CD4-positive, alpha-beta memory T cell (primary cell): Measurements from ENCODE around the gene MCC. TPM values are rescaled to one million over a fixed set of nuclear protein-coding genes. Genes with fewer than 3 reads are reported as not detected.
A peak's percentile ranks its signal among the peaks of the same experiment; 100 is the strongest.

Experiments
- CTCF ChIA-PET: fragments of 350-600 bp; sonication (Branson Sonifier 250); formaldehyde crosslinking; loops from one replicate; lab custom pipeline; 2021; ENCODE audit warnings: inconsistent platforms; ENCODE audit not compliant: partially characterized antibody; lab: Charles Lee
- POLR2A ChIA-PET: fragments of 350-600 bp; sonication (Branson Sonifier 250); formaldehyde crosslinking; loops from one replicate; lab custom pipeline; 2021; ENCODE audit not compliant: partially characterized antibody; lab: Charles Lee
- DNase-seq, 5 donors: peaks; one replicate each; pipeline versions ENCODE4 v3.0.0 to v3.0.0-alpha.2; 2020 to 2022; ENCODE audit warnings: mixed read lengths in 1 of 5
- H3K27ac ChIP-seq: one replicate; pipeline ENCODE4 v1.7.0; 2013; ENCODE audit warnings: low read depth, low read length
- H3K27me3 ChIP-seq: 2 replicates; pipeline ENCODE4 v1.7.0; 2013; ENCODE audit warnings: mild to moderate bottlenecking, low read length, moderate library complexity; ENCODE audit not compliant: insufficient read depth
- H3K36me3 ChIP-seq: 2 replicates; pipeline ENCODE4 v1.7.0; 2013; ENCODE audit warnings: mild to moderate bottlenecking, low read length, moderate library complexity; ENCODE audit not compliant: insufficient read depth
- H3K4me1 ChIP-seq: 2 replicates; pipeline ENCODE4 v1.7.0; 2013; ENCODE audit warnings: mild to moderate bottlenecking, low read length, moderate library complexity; ENCODE audit not compliant: insufficient read depth
- H3K4me3 ChIP-seq, 2 donors: one replicate each; pipeline ENCODE4 v1.7.0; 2013; ENCODE audit warnings: low read length in 2 of 2, mild to moderate bottlenecking in 1 of 2
- H3K9me3 ChIP-seq, 2 donors: one replicate each; pipeline ENCODE4 v1.7.0; 2013; ENCODE audit warnings: low read length in 2 of 2, control low read depth in 1 of 2; ENCODE audit not compliant: control insufficient read depth in 1 of 2
- H3K27ac Mint-ChIP-seq, 7 donors: one replicate each; pipeline ENCODE4 v1.8.0; 2020 to 2021; ENCODE audit warnings: mixed read lengths in 7 of 7, mild to moderate bottlenecking in 6 of 7, inconsistent platforms in 3 of 7, moderate library complexity in 3 of 7
- H3K27me3 Mint-ChIP-seq, 2 donors: one replicate each; pipeline ENCODE4 v1.8.0; 2020 to 2021; ENCODE audit warnings: mixed read lengths in 2 of 2
- H3K36me3 Mint-ChIP-seq, 2 donors: one replicate each; pipeline ENCODE4 v1.8.0; 2020 to 2021; ENCODE audit warnings: mixed read lengths in 2 of 2, inconsistent platforms in 1 of 2, mild to moderate bottlenecking in 1 of 2
- H3K4me1 Mint-ChIP-seq, 4 donors: one replicate each; pipeline ENCODE4 v1.8.0; 2020 to 2021; ENCODE audit warnings: mixed read lengths in 4 of 4, mild to moderate bottlenecking in 1 of 4
- H3K4me3 Mint-ChIP-seq, 8 donors: one replicate each; pipeline ENCODE4 v1.8.0; 2020 to 2021; ENCODE audit warnings: mixed read lengths in 8 of 8, mild to moderate bottlenecking in 7 of 8, moderate library complexity in 6 of 8, inconsistent platforms in 3 of 8
- H3K9me3 Mint-ChIP-seq, 8 donors: one replicate each; pipeline ENCODE4 v1.8.0; 2020 to 2021; ENCODE audit warnings: mixed read lengths in 8 of 8, mild to moderate bottlenecking in 5 of 8, inconsistent platforms in 3 of 8, moderate library complexity in 1 of 8
- intact Hi-C: fragments of 100-400 bp; cut with micrococcal nuclease; formaldehyde crosslinking; loops from one replicate; pipeline ENCODE4 v1.15.1; 2023
- polyA plus RNA-seq, 2 donors: library from polyadenylated mRNA; unstranded; fragments of 300-500 nt; fragmentation: Illumina TruSeq; gene quantifications; one replicate each; pipeline ENCODE4 v1.2.3, GENCODE V29; 2021
- total RNA-seq, 2 experiments: library from RNA; stranded (reverse); gene quantifications; one replicate each; pipeline ENCODE4 v1.2.3, GENCODE V29; 2021

The MCC gene
- total and polyA plus RNA-seq, 4 experiments from 2014 or later, result 0.92 to 12.1 (median 7.7) TPM

- peak overlapping the region; percentile 31 to 84 (median 69) for H3K4me3 Mint-ChIP-seq
- DNase-seq, result no peak
- Histone ChIP-seq H3K27me3 (no peaks in the 10 kb centered on the region), H3K9me3 (no peaks in the 10 kb centered on the region), H3K4me1 (peaks cover 30% of the 10 kb centered on the region), H3K4me3 (peak overlapping the region in 1 of 2 donors; percentile 6), H3K36me3 (no peaks in the 10 kb centered on the region), H3K27ac (no peak overlapping the region)
- peak overlapping the region in 3 of 7 donors; percentile 5 to 73 (median 62) for H3K27ac Mint-ChIP-seq
- H3K36me3 Mint-ChIP-seq, result no peaks in the 10 kb centered on the region
- ChIA-PET CTCF (interaction anchor here (0.7 to 3.1 kb wide), 9 partner anchors 11 to 831 kb away, joined by 3 to 23 read pairs (median 7); partner anchors contain the start of gene YTHDC2), POLR2A (no interaction called here)
- peaks cover 0 to 2% (median 0%) of the 10 kb centered on the region in 8 donors for H3K9me3 Mint-ChIP-seq
- intact Hi-C loops, result no loop called here
- peaks cover 33 to 58% (median 48%) of the 10 kb centered on the region in 4 donors for H3K4me1 Mint-ChIP-seq
- H3K27me3 Mint-ChIP-seq, result peaks cover 4 to 7% of the 10 kb centered on the region in 2 donors
Observed at GRCh38 chr5:113378514-113378913, 109.7 kb downstream of the MCC start.

DNA sequence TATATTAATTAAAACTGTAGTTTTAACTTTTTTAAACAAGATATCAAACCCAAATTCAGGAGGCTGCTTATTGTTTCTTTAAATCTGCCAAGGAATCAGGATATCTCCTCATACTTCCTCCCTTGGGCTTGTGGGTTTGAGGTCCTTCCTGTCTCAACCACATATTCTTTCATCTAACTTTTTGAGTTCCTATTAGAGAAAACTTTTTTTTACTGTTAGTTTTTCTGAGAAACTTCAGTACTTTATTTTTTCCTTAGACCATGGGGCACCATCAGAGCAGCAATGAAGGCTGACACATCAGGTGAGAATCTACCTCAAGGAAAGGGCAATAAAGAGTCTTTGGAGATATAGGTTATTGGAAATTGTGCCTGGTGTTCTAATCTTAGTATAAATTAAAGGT, 110.2 kb downstream of the MCC start:
- Mint-ChIP-seq H3K27me3 (peaks cover 3 to 5% of the 10 kb centered on the region in 2 donors), H3K36me3 (no peaks in the 10 kb centered on the region), H3K9me3 (peaks cover 0 to 2% (median 0%) of the 10 kb centered on the region in 8 donors), H3K4me1 (peaks cover 33 to 58% (median 48%) of the 10 kb centered on the region in 4 donors), H3K27ac (peak overlapping the region in 3 of 7 donors; percentile 2 to 62 (median 5)), H3K4me3 (peak overlapping the region in 7 of 8 donors; percentile 65 to 84 (median 71))
- Histone ChIP-seq H3K4me3 (peak overlapping the region in 1 of 2 donors; percentile 6), H3K27me3 (no peaks in the 10 kb centered on the region), H3K9me3 (no peaks in the 10 kb centered on the region), H3K4me1 (peaks cover 30% of the 10 kb centered on the region), H3K27ac (no peak overlapping the region), H3K36me3 (no peaks in the 10 kb centered on the region)
- ChIA-PET CTCF (interaction anchor here (0.7 to 3.1 kb wide), 8 partner anchors 11 to 831 kb away, joined by 3 to 23 read pairs (median 11); partner anchors contain the start of gene YTHDC2), POLR2A (no interaction called here)
- DNase-seq, result peak in 4 of 5 donors; percentile 47 to 60 (median 54)
- intact Hi-C loops, result no loop called here

GRCh38 chr5:113376640-113377039, 111.6 kb downstream of the MCC start:
- H3K4me3 Mint-ChIP-seq, result no peak overlapping the region

DNA sequence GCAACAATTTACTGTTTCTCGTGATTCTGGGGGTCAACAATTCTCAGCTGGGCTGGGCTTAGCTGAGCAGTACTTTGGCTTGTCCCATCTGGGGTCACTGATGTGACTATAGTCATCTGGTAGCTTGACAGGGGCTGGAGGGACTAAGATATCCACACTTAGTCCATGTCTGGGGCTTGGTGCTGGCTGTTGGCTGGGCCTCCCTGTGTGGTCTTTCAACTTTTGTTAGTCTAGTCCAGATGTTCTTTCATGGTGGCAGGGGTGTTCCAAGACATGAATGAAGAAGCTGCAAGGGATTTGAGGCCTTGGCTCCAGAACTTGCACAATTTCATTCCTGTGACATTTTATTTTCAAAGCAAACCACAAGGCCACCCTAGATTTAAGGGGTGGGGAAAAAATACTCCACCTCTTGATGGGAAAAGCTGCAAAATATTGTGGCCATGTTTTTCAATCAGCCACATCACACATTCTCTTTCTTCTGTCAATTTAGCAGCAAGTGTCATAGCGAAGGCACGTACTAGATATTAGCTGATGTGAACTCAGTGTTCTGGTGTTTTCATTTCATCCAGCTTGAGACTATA, 112.7 kb downstream of the MCC start:
- peak overlapping the region in 1 of 8 donors; percentile 7 for H3K4me3 Mint-ChIP-seq
- peaks cover 0 to 1% of the 10 kb centered on the region in 2 donors for H3K27me3 Mint-ChIP-seq
- Histone ChIP-seq H3K27ac (no peak overlapping the region), H3K36me3 (no peaks in the 10 kb centered on the region), H3K4me1 (peaks cover 30% of the 10 kb centered on the region), H3K9me3 (no peaks in the 10 kb centered on the region), H3K27me3 (no peaks in the 10 kb centered on the region), H3K4me3 (no peak overlapping the region)
- intact Hi-C loops, result no loop called here
- CTCF ChIA-PET, result interaction anchor here (1.2 to 2.9 kb wide), 5 partner anchors 11 to 236 kb away, joined by 3 to 7 read pairs (median 3); no protein-coding TSS in a partner anchor
- POLR2A ChIA-PET, result no interaction called here
- H3K36me3 Mint-ChIP-seq, result no peaks in the 10 kb centered on the region
- peaks cover 32 to 51% (median 42%) of the 10 kb centered on the region in 4 donors for H3K4me1 Mint-ChIP-seq
- H3K27ac Mint-ChIP-seq, result no peak overlapping the region
- peaks cover 0 to 2% (median 0%) of the 10 kb centered on the region in 8 donors for H3K9me3 Mint-ChIP-seq
- DNase-seq, result no peak

More at GRCh38 chr5:113376640-113377039, 111.6 kb downstream of the MCC start:
- Histone ChIP-seq H3K4me1 (peaks cover 30% of the 10 kb centered on the region), H3K4me3 (no peak overlapping the region), H3K36me3 (no peaks in the 10 kb centered on the region), H3K27ac (no peak overlapping the region), H3K9me3 (no peaks in the 10 kb centered on the region), H3K27me3 (no peaks in the 10 kb centered on the region)
- ChIA-PET POLR2A (no interaction called here), CTCF (interaction anchor here (1.2 to 1.8 kb wide), 3 partner anchors 40 to 134 kb away, joined by 3 to 5 read pairs (median 3); no protein-coding TSS in a partner anchor)
- Mint-ChIP-seq H3K4me1 (peaks cover 33 to 58% (median 47%) of the 10 kb centered on the region in 4 donors), H3K36me3 (no peaks in the 10 kb centered on the region), H3K27ac (no peak overlapping the region), H3K9me3 (peaks cover 0 to 2% (median 0%) of the 10 kb centered on the region in 8 donors), H3K27me3 (peaks cover 0 to 1% of the 10 kb centered on the region in 2 donors)
- intact Hi-C loops, result no loop called here
- DNase-seq, result no peak

DNA sequence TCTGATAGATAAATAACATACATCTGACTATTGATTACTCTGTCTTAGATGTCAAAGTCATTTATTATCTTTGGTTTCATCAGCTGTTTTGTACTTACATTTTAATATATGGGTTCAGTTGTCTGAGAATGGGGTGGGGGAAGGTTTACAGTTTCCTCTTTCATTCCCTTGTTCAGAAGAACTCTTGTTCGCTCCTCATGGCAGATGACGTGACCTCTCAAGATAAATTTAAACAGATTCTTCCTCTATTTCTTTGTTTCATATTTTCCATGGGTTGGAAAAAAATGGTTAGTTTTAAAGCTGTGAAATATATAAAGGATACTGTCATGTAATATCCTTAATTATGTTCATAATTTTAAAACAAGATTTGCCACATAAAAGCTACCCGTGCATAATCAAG, 114.8 kb downstream of the MCC start:
- no peak overlapping the region for H3K27ac ChIP-seq
- peaks cover 20% of the 10 kb centered on the region for H3K4me1 ChIP-seq
- peaks cover 0 to 2% (median 0%) of the 10 kb centered on the region in 8 donors for H3K9me3 Mint-ChIP-seq
- H3K4me3 ChIP-seq, result no peak overlapping the region
- H3K27me3 ChIP-seq, result no peaks in the 10 kb centered on the region
- intact Hi-C loops, result no loop called here
- no peak for DNase-seq
- H3K27me3 Mint-ChIP-seq, result peaks cover 1 to 4% of the 10 kb centered on the region in 2 donors
- H3K4me3 Mint-ChIP-seq, result no peak overlapping the region
- no peak overlapping the region for H3K27ac Mint-ChIP-seq
- CTCF ChIA-PET, result interaction anchor here (0.6 to 2.9 kb wide), 4 partner anchors 13 to 377 kb away, joined by 3 to 7 read pairs (median 3); partner anchors contain the start of gene YTHDC2
- H3K4me1 Mint-ChIP-seq, result peaks cover 21 to 35% (median 28%) of the 10 kb centered on the region in 4 donors
- no peaks in the 10 kb centered on the region for H3K9me3 ChIP-seq
- H3K36me3 ChIP-seq, result no peaks in the 10 kb centered on the region
- H3K36me3 Mint-ChIP-seq, result no peaks in the 10 kb centered on the region
- POLR2A ChIA-PET, result no interaction called here

DNA sequence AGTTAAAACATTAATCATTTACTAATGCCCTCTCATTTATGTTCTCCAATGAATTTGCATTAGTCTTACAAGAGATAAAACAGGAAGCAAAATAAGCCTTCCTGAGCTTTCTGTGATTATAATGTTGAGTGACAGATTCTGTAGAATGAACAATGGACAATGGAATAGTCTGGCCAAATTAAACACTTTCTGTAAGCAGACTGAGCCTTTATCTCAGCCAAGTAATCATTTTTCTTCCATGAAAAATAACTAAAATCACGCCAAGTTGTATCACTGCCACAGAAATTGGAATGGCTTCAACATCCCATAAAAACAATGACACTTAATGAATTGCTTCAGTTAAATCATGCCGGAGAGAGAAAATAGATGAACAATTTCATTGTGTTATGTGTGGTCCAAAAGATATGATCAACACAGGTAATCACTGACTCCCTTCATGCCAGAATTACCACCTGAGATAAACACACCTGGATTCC, 116.5 kb downstream of the MCC start:
- Mint-ChIP-seq H3K27ac (no peak overlapping the region), H3K36me3 (no peaks in the 10 kb centered on the region), H3K4me3 (no peak overlapping the region), H3K9me3 (no peaks in the 10 kb centered on the region), H3K4me1 (peaks cover 8 to 18% (median 14%) of the 10 kb centered on the region in 4 donors), H3K27me3 (peaks cover 1 to 4% of the 10 kb centered on the region in 2 donors)
- H3K4me1 ChIP-seq, result peaks cover 3% of the 10 kb centered on the region
- H3K27ac ChIP-seq, result no peak overlapping the region
- intact Hi-C loops, result no loop called here
- CTCF ChIA-PET, result no interaction called here
- no peak overlapping the region for H3K4me3 ChIP-seq
- H3K9me3 ChIP-seq, result no peaks in the 10 kb centered on the region
- H3K36me3 ChIP-seq, result no peaks in the 10 kb centered on the region
- no peak for DNase-seq
- no peaks in the 10 kb centered on the region for H3K27me3 ChIP-seq
- POLR2A ChIA-PET, result no interaction called here

DNA sequence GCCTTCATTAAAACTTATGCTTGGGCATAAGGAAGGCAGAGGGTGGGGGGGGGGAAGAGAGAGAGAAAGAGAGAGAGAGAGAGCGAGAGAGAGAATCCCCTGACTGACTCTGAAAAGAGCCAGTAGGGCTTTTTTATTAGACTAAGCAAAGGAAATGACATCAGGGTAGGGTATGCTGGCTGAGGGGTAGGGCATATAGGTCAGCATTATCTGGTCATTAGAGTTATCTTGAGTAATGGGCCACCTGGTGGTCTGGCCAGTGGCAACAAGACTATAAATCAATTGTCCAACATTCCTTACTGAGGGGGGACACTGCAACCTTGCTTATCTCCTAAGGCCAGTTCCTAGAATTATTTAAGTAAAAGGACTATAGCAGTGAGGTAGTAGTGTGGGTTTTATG, 120.7 kb downstream of the MCC start:
- H3K27me3 Mint-ChIP-seq, result peaks cover 1 to 3% of the 10 kb centered on the region in 2 donors
- no peak overlapping the region for H3K27ac Mint-ChIP-seq
- Histone ChIP-seq H3K4me3 (no peak overlapping the region), H3K9me3 (peaks cover 0 to 4% of the 10 kb centered on the region in 2 donors), H3K27ac (no peak overlapping the region), H3K36me3 (no peaks in the 10 kb centered on the region), H3K27me3 (no peaks in the 10 kb centered on the region), H3K4me1 (no peaks in the 10 kb centered on the region)
- ChIA-PET CTCF (no interaction called here), POLR2A (no interaction called here)
- H3K36me3 Mint-ChIP-seq, result peaks cover 5 to 11% of the 10 kb centered on the region in 2 donors
- intact Hi-C loops, result no loop called here
- H3K4me1 Mint-ChIP-seq, result no peaks in the 10 kb centered on the region
- no peak overlapping the region for H3K4me3 Mint-ChIP-seq
- H3K9me3 Mint-ChIP-seq, result peaks cover 0 to 30% (median 20%) of the 10 kb centered on the region in 8 donors
- no peak for DNase-seq
